Measurements from ENCODE around the gene ST6GALNAC3. TPM values are rescaled to one million over a fixed set of nuclear protein-coding genes. Genes with fewer than 3 reads are reported as not detected.

ST6GALNAC3 gene
- total RNA-seq, 1 donor from 2014 or later: 11.0 TPM

GRCh38 chr1:76140227-76140626 is 65.7 kb downstream of the ST6GALNAC3 start:
- Mint-ChIP-seq H3K4me1 (ENCODE audit: low read depth) (peaks cover 64% of the 10 kb centered on the region), H3K4me3 (ENCODE audit: low read depth) (no peak overlapping the region), H3K27ac (peak overlapping the region; percentile 13), H3K9me3 (ENCODE audit: low read depth) (no peaks in the 10 kb centered on the region), H3K27me3 (no peaks in the 10 kb centered on the region), H3K36me3 (ENCODE audit: insufficient read depth) (no peaks in the 10 kb centered on the region)
- peak; percentile 45 for TF ChIP-seq CTCF (IDR thresholded peaks at IDR 0.05; ENCODE audit: unreplicated experiment)
- DNase-seq (ENCODE audit: low spot score, unreplicated experiment): no peak

- Mint-ChIP-seq H3K4me3 (ENCODE audit: low read depth) (no peak overlapping the region), H3K27ac (no peak overlapping the region), H3K36me3 (ENCODE audit: insufficient read depth) (no peaks in the 10 kb centered on the region), H3K27me3 (no peaks in the 10 kb centered on the region), H3K4me1 (ENCODE audit: low read depth) (peaks cover 57% of the 10 kb centered on the region), H3K9me3 (ENCODE audit: low read depth) (no peaks in the 10 kb centered on the region)
- DNase-seq (ENCODE audit: low spot score, unreplicated experiment): no peak
- TF ChIP-seq CTCF (IDR thresholded peaks at IDR 0.05; ENCODE audit: unreplicated experiment): no peak
Observed at GRCh38 chr1:76141929-76142328, 67.4 kb downstream of the ST6GALNAC3 start.

- Mint-ChIP-seq H3K9me3 (ENCODE audit: low read depth) (no peaks in the 10 kb centered on the region), H3K4me3 (ENCODE audit: low read depth) (no peak overlapping the region), H3K27ac (peak overlapping the region; percentile 62), H3K27me3 (no peaks in the 10 kb centered on the region), H3K4me1 (ENCODE audit: low read depth) (peaks cover 56% of the 10 kb centered on the region), H3K36me3 (ENCODE audit: insufficient read depth) (no peaks in the 10 kb centered on the region)
- DNase-seq (ENCODE audit: low spot score, unreplicated experiment): no peak
- TF ChIP-seq CTCF (IDR thresholded peaks at IDR 0.05; ENCODE audit: unreplicated experiment): no peak
Observed at GRCh38 chr1:76142771-76143540, 68.4 kb downstream of the ST6GALNAC3 start.

- Mint-ChIP-seq H3K27ac (no peak overlapping the region), H3K4me3 (ENCODE audit: low read depth) (no peak overlapping the region), H3K36me3 (ENCODE audit: insufficient read depth) (no peaks in the 10 kb centered on the region), H3K9me3 (ENCODE audit: low read depth) (no peaks in the 10 kb centered on the region), H3K4me1 (ENCODE audit: low read depth) (peaks cover 58% of the 10 kb centered on the region), H3K27me3 (no peaks in the 10 kb centered on the region)
- DNase-seq (ENCODE audit: low spot score, unreplicated experiment): no peak
- TF ChIP-seq CTCF (IDR thresholded peaks at IDR 0.05; ENCODE audit: unreplicated experiment): no peak
Observed at GRCh38 chr1:76144247-76144646, 69.7 kb downstream of the ST6GALNAC3 start.

GRCh38 chr1:76145332-76145731 is 70.8 kb downstream of the ST6GALNAC3 start:
- TF ChIP-seq CTCF (IDR thresholded peaks at IDR 0.05; ENCODE audit: unreplicated experiment): no peak
- no peak overlapping the region for H3K4me3 Mint-ChIP-seq (ENCODE audit: low read depth)
- no peak for DNase-seq (ENCODE audit: low spot score, unreplicated experiment)
- H3K9me3 Mint-ChIP-seq (ENCODE audit: low read depth): no peaks in the 10 kb centered on the region
- no peaks in the 10 kb centered on the region for H3K36me3 Mint-ChIP-seq (ENCODE audit: insufficient read depth)
- H3K4me1 Mint-ChIP-seq (ENCODE audit: low read depth): peaks cover 49% of the 10 kb centered on the region
- no peak overlapping the region for H3K27ac Mint-ChIP-seq
- H3K27me3 Mint-ChIP-seq: peaks cover 4% of the 10 kb centered on the region
